HT-29 (cell line): Measurements from ENCODE around the gene IL32. TPM values are rescaled to one million over a fixed set of nuclear protein-coding genes. Genes with fewer than 3 reads are reported as not detected.
"Not testable (repeated sequence)": the region's sequence is repeated elsewhere in the genome, so short reads cannot be mapped to it uniquely, and the experiment has no call there.

Experiments
- DNase-seq: peaks from one replicate; pipeline ENCODE4 v3.0.0-alpha.2; 2015; ENCODE audit warnings: low spot score
- total RNA-seq: library from RNA; depleted of rRNA; stranded (reverse); fragments of >200 nt; shearing (Covaris generic); gene quantifications from 2 replicates; pipeline ENCODE4 v1.2.3, GENCODE V29; 2014

The IL32 gene
- total RNA-seq, 1 experiment from 2014 or later, result 5.0 TPM

- DNase-seq, result no peak
Measured at GRCh38 chr16:3051494-3051893, 13.9 kb upstream of the IL32 start.

DNA sequence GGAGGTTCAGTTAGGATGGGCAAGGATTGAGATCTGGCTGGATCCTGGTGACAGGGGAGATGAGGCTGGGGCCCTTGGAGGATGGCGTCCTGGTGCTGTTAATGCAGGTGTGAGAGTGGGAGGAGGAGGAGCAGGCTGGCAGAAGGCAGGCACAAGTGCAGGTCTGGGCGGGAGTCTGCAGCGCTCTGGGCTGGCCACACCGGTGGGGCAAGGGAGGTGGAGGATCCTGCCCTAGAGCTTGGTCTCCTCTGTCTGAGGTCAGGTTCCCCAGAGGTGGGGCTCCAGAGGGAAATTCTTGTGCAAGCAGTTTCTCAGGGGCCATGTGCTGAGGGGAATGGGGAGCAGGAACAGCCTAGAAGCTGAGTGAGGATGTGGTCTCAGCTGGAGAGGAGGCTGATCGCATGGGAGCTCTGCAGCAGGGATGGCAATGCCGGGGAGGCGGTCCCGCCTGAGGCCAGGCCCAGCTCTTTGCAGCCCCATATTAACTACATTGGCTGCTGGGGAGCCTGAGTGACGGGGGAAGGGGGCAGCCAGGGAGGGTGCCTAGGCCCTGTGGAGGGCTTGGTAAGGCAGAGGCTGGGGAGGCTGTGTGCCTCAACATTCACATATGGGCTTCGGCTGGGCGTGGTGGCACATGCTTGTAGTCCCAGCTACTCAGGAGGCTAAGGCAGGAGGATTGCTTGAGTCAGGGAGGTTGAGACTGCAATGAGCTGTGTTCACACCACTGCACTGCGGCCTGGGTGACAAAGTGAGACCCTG, 12.7 kb upstream of the IL32 start:
- DNase-seq, result not testable (repeated sequence)

- DNase-seq, result not testable (repeated sequence)
Measured at GRCh38 chr16:3053330-3053710, 12.1 kb upstream of the IL32 start.

DNA sequence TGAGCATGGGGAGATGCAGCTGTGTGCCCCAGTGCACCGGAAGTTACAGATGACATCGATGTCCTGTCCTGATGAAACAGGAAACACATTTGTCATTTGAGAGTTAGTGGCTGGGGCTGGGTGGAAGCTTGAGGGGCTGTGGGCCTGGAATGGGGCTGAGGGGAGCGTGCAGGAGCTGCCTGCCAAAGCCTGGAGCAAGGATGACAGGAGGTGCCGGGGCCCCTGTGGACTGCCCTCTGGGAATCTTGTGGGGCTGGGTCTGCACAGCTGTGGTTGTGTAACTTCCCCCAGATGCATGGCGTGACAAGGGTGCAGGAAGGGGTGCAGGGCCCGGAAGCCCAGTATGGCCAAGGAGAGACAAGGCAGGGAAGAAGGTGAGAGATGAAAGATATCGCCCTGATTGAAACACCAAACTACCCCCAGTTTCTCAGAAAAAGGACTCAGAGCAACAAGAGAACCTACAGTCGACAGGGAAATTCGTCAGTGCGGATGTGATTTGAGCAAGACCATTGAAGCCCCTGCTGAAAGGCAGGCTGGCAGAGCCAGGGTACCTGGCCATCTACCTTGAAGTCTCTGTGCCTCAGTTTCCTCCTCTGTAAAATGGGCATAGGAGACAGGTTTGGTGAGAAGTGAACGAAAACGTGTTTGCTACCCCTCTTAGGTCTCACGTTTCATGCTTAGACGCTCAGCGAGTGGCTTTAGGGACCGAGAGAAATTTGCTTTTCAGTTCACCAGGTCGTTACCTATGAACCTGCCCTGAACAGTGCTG, 10.3 kb upstream of the IL32 start:
- no peak for DNase-seq

DNA sequence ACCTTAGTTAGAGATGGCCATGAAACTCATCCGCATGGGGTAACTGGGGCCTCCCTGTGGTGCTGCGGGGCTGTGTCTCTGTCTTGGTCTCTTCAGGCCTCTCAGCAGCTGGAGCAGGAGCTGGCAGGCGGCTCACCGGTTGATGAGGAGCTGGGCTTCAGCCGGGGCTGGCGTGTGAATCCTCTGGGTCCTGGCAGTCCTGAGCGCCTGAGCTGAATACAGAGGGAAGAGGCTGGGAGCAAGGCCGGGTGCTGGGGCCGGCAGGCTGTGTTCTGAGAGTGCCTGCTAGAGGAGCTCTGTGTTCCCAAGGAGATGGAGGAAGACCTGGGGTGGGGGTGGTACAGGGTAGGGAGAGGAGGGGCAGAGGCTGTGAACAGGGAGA, 9.7 kb upstream of the IL32 start:
- not testable (repeated sequence) for DNase-seq

- no peak for DNase-seq
Measured at GRCh38 chr16:3056336-3057180, 8.9 kb upstream of the IL32 start.

DNA sequence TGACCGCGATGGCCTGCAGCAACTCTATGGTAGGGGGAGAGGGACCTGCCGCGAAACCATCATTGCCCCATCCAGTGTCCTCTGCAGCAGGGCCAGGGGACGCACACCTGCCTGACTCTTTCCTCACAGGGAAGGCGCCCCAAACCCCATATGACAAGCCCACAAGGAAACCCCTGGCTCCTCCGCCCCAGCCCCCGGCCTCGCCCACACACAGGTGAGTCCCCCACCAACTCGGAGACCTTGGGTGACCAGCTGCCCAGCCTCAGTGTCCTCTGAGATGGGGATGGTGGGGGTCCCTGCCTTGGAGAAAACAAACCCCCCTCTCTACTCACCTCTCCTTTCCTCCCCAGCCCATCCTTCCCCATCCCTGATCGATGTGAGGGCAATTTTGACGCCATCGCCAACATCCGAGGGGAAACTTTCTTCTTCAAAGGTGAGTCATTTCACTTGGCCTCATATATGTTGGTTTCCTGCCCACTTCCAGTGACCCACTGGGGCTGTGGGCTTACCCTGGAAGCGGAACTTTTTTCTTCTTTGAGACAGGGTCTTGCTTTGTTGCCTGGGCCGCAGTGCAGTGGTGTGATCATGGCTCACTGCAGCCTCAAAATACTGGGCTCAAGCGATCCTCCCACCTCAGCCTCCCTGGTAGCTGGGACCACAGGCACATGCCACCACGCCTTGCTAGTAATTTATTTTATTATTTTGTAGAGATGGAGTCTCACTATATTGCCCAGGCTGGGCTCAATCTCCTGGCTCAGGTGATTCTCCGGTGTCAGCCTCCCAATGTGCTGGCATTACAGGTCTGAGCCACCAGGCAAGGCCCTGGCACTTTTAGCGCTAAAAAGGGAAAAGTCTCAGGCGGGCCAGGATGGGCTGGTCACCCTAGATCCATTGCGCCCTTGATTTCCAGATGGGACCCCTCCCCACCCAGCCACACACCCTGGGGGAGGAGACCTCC, 8.0 kb upstream of the IL32 start:
- DNase-seq, result no peak

- peak; percentile 32 for DNase-seq
Measured at GRCh38 chr16:3058139-3059030, 7.1 kb upstream of the IL32 start.

GRCh38 chr16:3059041-3059722, 6.3 kb upstream of the IL32 start:
- DNase-seq, result peak; percentile 83

DNA sequence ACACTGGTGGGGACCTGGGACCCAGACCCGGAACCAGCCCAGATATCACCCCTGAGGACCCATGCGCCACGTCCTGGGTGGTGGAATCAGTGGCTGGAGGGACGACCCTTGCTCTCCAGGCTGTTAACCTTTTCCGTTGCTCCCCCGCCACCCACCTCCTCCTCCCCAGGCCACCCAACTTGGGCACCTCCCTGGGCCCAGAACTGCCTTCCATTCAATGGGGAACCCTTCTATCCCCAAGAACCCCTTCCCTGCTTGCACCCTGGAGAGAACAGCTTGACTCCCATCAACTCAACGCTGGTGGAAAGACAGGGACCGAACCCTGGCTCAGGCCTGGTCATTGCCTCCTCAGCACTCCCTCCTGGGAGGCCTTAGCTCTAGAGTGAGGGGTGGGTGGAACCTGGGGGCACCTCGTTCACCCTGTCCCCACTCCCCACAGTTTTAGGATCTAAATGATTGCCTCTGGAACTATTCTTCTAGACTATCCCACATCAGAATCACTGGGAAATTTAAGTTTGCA, 5.7 kb upstream of the IL32 start:
- no peak for DNase-seq

DNA sequence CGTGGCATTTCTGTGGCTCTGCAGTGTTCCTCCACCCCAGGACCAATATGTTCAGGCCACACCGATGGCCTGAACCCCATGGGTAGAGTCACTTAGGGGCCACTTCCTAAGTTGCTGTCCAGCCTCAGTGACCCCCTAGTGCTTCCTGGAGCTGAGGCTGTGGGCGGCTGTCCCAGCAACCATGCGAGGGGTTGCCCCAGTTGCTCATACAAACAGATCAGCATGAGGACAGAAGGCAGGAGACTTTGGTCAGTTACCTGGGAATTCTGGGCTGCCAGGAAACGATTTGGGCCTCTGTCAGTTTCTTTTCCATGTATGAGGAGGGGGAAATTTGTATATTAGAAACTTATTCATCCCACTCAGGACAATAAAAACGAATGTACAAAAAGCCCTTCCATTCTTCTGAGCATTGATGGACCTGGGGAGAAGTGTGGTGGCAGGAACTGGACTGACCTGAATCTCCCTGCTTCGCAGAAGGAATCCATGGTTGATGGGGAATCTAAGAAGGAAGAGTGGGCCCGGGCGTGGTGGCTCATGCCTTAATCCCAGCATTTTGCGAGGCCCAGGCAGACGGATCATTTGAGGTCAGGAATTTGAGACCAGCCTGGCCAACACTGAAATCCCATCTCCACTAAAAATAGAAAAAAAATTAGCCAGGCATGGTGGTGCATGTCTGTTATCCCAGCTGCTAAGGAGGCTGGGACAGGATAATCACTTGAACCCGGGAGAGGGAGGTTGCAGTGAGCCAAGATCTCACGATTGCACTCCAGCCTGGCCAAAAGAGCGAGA, 4.9 kb upstream of the IL32 start:
- no peak for DNase-seq

DNA sequence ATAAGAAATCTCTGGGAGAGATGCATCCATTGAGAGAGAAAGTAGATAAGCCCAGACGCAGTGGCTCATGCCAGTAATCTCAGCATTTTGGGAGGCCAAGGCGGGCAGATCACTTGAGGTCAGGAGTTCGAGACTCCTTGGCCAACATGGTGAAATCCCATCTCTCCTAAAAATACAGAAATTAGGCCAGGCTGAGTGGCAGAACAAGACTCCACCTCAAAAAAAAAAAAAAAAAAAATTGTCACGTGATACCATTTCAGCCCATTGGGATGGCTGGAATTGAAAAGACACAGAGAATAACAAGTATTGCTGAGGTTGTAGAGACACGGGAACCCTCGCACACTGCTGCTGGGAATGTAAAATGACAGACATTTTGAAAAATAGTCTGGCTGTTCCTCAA, 2.9 kb upstream of the IL32 start:
- DNase-seq, result no peak

- DNase-seq, result no peak
Measured at GRCh38 chr16:3063625-3064386, 1.6 kb upstream of the IL32 start.

DNA sequence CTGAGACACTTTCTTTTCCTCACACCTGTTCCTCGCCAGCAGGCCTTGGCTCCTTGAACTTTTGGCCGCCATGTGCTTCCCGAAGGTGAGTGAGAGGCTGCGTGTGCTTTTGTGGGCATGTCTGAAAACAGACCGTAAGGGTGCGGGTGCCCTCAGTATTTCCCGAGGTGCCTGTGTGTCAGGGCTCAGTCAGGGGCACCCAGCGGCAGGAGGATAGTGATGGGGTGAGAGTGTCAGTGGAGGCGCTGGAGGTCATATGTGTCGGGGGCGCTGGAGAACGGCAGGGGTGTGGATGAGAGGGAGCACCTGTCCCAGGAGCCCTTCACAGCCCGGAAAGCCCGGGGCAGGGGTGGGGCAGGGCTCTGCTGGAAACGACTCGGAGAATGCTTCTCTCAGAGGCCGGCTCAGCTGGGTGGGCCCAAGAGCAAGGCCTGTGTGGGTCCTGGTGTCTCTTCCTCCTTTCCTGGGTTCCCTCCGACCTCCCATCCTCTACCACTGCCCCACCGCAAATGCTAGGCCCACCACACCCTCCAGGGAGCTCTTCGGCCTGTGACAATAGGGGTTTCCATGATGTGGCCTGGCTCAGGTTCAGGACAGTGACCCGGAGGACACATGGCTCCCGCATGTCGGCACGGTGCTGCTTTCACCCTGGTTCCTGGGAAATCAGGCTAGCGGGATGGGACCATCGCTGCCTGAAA, 451 bp downstream of the IL32 start:
- DNase-seq, result no peak

DNA sequence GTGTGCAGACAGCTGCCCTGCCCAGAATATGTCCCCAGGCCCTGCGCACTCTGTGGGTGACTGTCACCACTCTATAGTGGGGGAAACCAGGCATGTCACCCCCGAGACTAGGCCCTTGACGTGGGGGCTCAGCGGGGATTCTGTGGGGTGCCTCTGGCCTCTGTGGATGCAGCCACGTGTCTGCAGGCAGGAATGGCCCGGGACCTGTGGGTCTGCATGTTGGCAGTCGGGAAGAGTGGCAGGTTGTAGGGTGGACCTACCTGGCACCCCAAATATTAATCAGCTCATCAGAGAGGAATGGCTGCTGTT, 954 bp downstream of the IL32 start:
- no peak for DNase-seq

GRCh38 chr16:3068487-3068886, 3.0 kb downstream of the IL32 start:
- DNase-seq, result no peak

DNA sequence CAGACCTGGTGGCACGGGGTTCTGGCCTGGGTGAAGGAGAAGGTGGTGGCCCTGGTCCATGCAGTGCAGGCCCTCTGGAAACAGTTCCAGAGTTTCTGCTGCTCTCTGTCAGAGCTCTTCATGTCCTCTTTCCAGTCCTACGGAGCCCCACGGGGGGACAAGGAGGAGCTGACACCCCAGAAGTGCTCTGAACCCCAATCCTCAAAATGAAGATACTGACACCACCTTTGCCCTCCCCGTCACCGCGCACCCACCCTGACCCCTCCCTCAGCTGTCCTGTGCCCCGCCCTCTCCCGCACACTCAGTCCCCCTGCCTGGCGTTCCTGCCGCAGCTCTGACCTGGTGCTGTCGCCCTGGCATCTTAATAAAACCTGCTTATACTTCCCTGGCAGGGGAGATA, 3.7 kb downstream of the IL32 start:
- DNase-seq, result not testable (repeated sequence)
